ENCODE measurements around the gene RAMP3.

DNA sequence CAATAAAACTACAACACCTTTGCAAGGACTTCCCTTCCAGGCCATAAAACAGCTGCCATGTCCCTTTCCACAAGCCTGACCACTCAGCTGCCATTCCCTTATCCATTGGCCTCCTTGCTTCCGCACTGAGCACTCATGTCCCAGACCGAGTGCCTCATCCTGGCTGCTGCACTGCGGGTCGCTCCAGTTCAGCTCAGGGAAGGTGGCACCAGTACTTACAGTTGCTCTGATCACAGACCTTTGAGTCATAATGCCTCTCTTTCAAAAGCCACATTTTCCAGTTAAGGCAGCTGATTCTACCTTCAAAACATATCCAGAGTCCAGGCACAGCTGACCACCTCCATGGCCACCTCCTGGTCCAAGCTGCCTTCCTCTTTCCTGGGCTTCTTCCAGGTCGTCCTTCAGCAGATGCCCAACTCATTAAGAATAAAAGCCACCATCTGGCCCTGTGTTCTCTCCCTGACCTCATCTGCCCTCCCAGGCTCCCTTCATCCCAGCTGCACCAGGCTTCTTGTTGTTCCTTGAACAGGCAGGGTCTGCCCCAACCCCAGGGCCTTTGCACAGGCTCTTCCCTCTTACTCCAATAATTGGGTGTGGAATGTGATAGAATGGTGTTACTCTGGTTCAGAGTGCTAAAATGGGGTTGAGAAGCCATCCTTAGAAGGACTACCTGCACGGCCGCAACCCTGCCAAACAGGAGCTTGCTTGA is 64.5 kb downstream of the RAMP3 start:
- TF ChIP-seq EGR1 (IDR thresholded peaks at IDR 0.05): no peak
- no peak for TF ChIP-seq TAF1 (IDR thresholded peaks at IDR 0.05; ENCODE audit: low read depth)
- TF ChIP-seq RAD21 (IDR thresholded peaks at IDR 0.05; ENCODE audit: low read depth): no peak
- TF ChIP-seq CEBPB (IDR thresholded peaks at IDR 0.05): no peak
- TF ChIP-seq, protein P1, sequence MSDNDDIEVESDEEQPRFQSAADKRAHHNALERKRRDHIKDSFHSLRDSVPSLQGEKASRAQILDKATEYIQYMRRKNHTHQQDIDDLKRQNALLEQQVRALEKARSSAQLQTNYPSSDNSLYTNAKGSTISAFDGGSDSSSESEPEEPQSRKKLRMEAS (IDR thresholded peaks at IDR 0.05): no peak
- TF ChIP-seq REST (IDR thresholded peaks at IDR 0.05; ENCODE audit: low read depth): no peak
- no peak for TF ChIP-seq YY1 (IDR thresholded peaks at IDR 0.05; ENCODE audit: low read depth)
- TF ChIP-seq TEAD4 (IDR thresholded peaks at IDR 0.05): no peak
